ENCODE measurements around the gene LENG8.

- TF ChIP-seq YY1 (IDR thresholded peaks at IDR 0.05; ENCODE audit: low read depth), result no peak
- no peak for TF ChIP-seq EP300 (IDR thresholded peaks at IDR 0.05; ENCODE audit: borderline replicate concordance)
- TF ChIP-seq REST (IDR thresholded peaks at IDR 0.05; ENCODE audit: low read depth), result no peak
- no peak for TF ChIP-seq FOXM1 (IDR thresholded peaks at IDR 0.05; ENCODE audit: borderline replicate concordance, low read depth)
- TF ChIP-seq CEBPB (IDR thresholded peaks at IDR 0.05), result no peak
- TF ChIP-seq TEAD4 (IDR thresholded peaks at IDR 0.05), result no peak
- no peak for TF ChIP-seq TCF12 (IDR thresholded peaks at IDR 0.05; ENCODE audit: low read depth)
- TF ChIP-seq CREB1 (IDR thresholded peaks at IDR 0.05; ENCODE audit: low read depth), result no peak
- no peak for TF ChIP-seq EGR1 (IDR thresholded peaks at IDR 0.05)
- TF ChIP-seq USF1 (IDR thresholded peaks at IDR 0.05), result no peak
- TF ChIP-seq NFIC (IDR thresholded peaks at IDR 0.05), result no peak
These were observed 21.4 kb downstream of the LENG8 start for GRCh38 chr19:54470276-54470887.
